ENCODE results near the gene EFHC1.

Gene EFHC1

DNA sequence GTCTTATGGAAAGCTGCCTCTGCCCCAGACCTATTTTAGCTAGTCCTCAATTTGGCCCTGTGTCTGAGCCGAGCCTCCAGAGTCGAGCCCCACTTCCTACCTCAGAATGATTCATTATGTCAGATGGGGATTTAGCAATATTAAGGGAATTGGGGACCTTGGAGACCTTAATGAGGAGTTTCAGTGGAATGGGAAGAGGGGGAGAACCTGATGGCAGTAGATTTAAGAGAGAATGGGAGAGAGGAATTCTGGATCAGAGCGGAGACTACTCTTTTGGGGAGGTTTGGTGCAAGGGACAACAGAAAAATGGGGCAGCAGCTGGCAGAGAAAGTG, 63.5 kb downstream of the EFHC1 start:
- no peaks in the 10 kb centered on the region for H3K4me1 ChIP-seq (ENCODE audit: control insufficient read depth, insufficient read depth, low read length)
- H3K36me3 ChIP-seq (ENCODE audit: control insufficient read depth, insufficient read depth, low read length), result no peaks in the 10 kb centered on the region
- H3K9ac ChIP-seq (ENCODE audit: low read length), result no peak overlapping the region
- no peak overlapping the region for H3K27ac ChIP-seq (ENCODE audit: low read depth, low read length)
- H3K4me3 ChIP-seq (ENCODE audit: low read length), result no peak overlapping the region
- no peaks in the 10 kb centered on the region for H3K27me3 ChIP-seq (ENCODE audit: control insufficient read depth, insufficient read depth, low read length)

DNA sequence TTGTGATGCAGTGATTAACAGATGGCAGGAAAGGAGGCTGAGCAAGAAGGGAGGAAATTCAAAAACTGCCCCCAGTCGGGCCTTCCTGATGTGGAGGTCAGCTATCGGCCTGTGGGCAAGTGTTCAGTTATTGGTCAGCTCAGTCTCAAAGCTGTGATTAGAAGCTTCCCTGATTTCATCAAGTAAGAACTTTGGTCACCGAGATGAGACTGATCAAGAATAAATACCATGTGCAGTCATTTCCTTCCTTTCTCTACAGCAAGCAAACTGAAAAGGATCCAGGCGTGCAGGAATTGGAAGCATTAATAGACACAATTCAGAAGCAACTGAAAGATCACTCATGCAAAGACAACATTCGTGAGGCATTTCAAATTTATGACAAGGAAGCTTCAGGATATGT, 69.7 kb downstream of the EFHC1 start:
- Histone ChIP-seq H3K27ac (ENCODE audit: low read depth, low read length) (no peak overlapping the region), H3K4me3 (ENCODE audit: low read length) (no peak overlapping the region), H3K9ac (ENCODE audit: low read length) (no peak overlapping the region)

DNA sequence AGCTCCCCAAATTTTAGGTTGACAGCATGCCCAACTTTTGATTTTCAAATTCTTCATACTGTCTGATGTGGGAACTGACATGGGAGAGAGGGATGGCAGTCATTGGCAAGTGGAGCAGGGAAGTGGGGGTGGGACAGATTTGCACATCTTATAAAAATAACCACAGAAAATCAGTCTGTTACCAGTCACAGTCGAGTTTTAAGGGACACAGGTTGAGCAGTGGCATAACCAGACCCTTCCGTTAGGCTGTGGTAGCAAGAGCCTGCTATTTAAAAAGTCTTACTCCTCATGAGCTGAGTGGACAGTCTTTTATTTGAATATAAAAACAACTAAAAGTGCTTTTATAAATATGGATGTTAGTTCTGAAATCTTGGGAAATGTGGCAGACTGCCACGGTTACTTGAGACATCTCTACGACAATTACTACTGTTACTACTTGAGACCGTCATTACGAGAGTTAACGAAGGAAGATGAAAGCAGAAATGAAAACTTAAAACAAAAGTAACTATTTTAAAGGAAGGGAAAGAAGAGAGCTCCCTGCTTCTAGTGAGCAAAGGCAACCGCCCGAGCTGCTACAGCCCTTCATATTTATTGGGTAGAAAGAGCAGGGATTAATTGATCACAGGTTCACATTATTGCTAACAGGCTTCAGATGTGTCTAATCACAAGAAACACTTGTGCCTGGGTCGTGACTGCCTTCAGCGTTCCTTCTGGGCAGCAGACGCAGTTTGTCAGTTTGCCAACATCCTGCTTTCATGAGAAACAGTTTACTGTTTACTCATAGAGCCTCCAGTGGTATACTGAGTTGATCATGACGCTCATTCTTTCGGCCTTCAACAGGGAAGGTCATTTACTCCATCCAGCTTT, 71.3 kb downstream of the EFHC1 start:
- H3K27ac ChIP-seq (ENCODE audit: low read depth, low read length), result no peak overlapping the region
- no peaks in the 10 kb centered on the region for H3K27me3 ChIP-seq (ENCODE audit: control insufficient read depth, insufficient read depth, low read length)
- no peaks in the 10 kb centered on the region for H3K36me3 ChIP-seq (ENCODE audit: control insufficient read depth, insufficient read depth, low read length)
- H3K9ac ChIP-seq (ENCODE audit: low read length), result no peak overlapping the region
- no peak overlapping the region for H3K4me3 ChIP-seq (ENCODE audit: low read length)
- no peaks in the 10 kb centered on the region for H3K4me1 ChIP-seq (ENCODE audit: control insufficient read depth, insufficient read depth, low read length)

More for the DNA sequence above, 69.7 kb downstream of the EFHC1 start:
- no peaks in the 10 kb centered on the region for H3K36me3 ChIP-seq (ENCODE audit: control insufficient read depth, insufficient read depth, low read length)
- no peaks in the 10 kb centered on the region for H3K27me3 ChIP-seq (ENCODE audit: control insufficient read depth, insufficient read depth, low read length)
- H3K4me1 ChIP-seq (ENCODE audit: control insufficient read depth, insufficient read depth, low read length), result no peaks in the 10 kb centered on the region

DNA sequence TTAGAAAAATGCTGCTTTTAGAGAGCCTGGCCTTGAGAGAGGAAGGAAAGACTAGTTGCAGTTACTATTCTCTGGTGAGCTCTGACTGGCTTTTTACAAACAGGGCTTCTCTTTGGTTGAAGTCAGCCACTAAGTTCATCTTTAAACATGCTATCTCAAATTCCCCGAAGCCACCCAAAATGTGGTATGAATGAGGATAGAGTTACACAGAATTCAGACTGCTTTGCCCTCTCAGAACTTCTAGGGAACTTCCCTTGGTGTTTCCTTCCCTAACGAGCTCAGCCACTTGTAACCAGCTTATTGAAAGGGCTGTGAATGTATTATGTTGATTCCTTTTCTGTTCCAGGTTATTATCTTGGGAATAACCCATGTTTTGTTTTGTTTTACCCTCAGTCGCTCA, 73.5 kb downstream of the EFHC1 start:
- H3K9ac ChIP-seq (ENCODE audit: low read length), result no peak overlapping the region
- no peak overlapping the region for H3K27ac ChIP-seq (ENCODE audit: low read depth, low read length)
- H3K4me3 ChIP-seq (ENCODE audit: low read length), result no peak overlapping the region
- peaks cover 6% of the 10 kb centered on the region for H3K4me1 ChIP-seq (ENCODE audit: control insufficient read depth, insufficient read depth, low read length)
- H3K36me3 ChIP-seq (ENCODE audit: control insufficient read depth, insufficient read depth, low read length), result no peaks in the 10 kb centered on the region
- no peaks in the 10 kb centered on the region for H3K27me3 ChIP-seq (ENCODE audit: control insufficient read depth, insufficient read depth, low read length)

DNA sequence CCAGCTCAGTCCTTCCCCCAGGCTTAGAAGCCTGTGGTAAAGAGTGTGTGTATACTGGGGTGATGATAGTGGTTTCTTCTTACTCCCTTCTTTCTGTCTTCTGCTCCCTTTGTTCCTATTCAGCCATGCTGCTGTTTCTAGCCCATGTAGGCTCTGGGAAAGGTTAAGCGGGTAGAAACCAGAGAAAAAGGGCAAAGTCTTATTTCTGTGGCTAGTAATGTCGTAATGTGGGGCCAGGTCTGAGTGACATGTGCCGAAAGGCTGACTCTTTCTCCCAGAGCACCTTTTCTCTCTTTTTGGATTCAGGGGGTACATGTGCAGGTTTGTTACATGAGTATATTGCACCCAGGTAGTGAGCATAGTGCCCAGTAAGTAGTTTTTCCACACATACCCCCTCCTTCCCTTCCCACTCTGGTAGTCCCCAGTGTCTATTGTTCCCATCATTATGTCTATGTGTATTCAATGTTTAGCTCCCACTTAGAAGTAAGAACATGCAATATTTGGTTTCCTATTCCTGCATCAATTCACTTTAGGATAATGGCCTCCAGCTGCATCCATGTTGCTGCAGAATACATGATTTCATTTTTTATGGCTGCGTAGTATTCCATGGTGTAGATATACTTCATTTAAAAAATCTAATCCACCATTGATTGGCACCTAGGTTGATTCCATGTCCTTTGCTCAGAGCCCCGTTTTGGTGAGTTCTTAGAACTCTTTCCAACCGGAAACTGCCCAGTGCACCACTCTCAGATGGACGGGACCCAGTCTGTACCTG, 74.3 kb downstream of the EFHC1 start:
- H3K9ac ChIP-seq (ENCODE audit: low read length), result no peak overlapping the region
- no peak overlapping the region for H3K27ac ChIP-seq (ENCODE audit: low read depth, low read length)
- H3K4me1 ChIP-seq (ENCODE audit: control insufficient read depth, insufficient read depth, low read length), result peaks cover 11% of the 10 kb centered on the region
- H3K36me3 ChIP-seq (ENCODE audit: control insufficient read depth, insufficient read depth, low read length), result no peaks in the 10 kb centered on the region
- no peaks in the 10 kb centered on the region for H3K27me3 ChIP-seq (ENCODE audit: control insufficient read depth, insufficient read depth, low read length)
- no peak overlapping the region for H3K4me3 ChIP-seq (ENCODE audit: low read length)

DNA sequence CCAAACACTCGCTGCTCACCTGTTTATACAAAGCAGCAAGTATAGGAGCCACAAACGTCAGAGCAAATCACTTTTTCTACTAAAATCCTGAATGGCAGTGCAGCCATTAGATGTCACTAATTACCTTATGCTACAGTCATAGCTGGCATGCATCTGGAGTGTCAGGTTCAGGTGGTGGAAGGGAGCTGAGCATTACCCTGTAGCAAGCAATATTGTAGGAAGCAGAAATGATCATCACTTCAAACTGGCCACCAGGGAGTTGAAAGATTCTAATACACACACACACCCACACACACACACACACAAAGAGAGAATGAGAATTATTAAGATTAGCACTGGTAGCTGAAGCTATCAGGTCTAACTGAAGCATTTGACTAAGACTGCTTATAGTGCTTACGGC, 75.8 kb downstream of the EFHC1 start:
- Histone ChIP-seq H3K4me1 (ENCODE audit: control insufficient read depth, insufficient read depth, low read length) (peaks cover 11% of the 10 kb centered on the region), H3K27me3 (ENCODE audit: control insufficient read depth, insufficient read depth, low read length) (no peaks in the 10 kb centered on the region), H3K9ac (ENCODE audit: low read length) (no peak overlapping the region), H3K27ac (ENCODE audit: low read depth, low read length) (no peak overlapping the region), H3K4me3 (ENCODE audit: low read length) (no peak overlapping the region), H3K36me3 (ENCODE audit: control insufficient read depth, insufficient read depth, low read length) (no peaks in the 10 kb centered on the region)

DNA sequence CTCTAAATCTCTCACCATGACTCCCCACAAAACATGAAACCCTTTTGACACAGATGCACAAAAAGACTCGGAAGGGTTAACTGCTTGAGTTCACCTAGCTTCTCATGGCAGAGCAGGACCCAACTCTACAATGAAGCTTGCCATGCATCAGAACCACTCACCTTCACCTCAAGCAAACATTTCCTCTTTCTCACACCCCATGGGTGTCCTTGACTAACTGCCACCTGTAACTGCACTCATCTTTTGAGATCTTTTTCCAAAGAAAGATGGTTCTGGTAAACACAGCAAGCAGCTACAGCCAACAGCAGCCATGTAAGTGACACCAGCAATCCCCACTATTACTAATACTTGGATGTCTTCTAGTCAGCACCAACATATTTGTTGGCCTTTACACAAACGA, 76.5 kb downstream of the EFHC1 start:
- Histone ChIP-seq H3K27me3 (ENCODE audit: control insufficient read depth, insufficient read depth, low read length) (no peaks in the 10 kb centered on the region), H3K27ac (ENCODE audit: low read depth, low read length) (no peak overlapping the region), H3K4me3 (ENCODE audit: low read length) (no peak overlapping the region), H3K4me1 (ENCODE audit: control insufficient read depth, insufficient read depth, low read length) (peaks cover 11% of the 10 kb centered on the region), H3K36me3 (ENCODE audit: control insufficient read depth, insufficient read depth, low read length) (no peaks in the 10 kb centered on the region), H3K9ac (ENCODE audit: low read length) (no peak overlapping the region)

DNA sequence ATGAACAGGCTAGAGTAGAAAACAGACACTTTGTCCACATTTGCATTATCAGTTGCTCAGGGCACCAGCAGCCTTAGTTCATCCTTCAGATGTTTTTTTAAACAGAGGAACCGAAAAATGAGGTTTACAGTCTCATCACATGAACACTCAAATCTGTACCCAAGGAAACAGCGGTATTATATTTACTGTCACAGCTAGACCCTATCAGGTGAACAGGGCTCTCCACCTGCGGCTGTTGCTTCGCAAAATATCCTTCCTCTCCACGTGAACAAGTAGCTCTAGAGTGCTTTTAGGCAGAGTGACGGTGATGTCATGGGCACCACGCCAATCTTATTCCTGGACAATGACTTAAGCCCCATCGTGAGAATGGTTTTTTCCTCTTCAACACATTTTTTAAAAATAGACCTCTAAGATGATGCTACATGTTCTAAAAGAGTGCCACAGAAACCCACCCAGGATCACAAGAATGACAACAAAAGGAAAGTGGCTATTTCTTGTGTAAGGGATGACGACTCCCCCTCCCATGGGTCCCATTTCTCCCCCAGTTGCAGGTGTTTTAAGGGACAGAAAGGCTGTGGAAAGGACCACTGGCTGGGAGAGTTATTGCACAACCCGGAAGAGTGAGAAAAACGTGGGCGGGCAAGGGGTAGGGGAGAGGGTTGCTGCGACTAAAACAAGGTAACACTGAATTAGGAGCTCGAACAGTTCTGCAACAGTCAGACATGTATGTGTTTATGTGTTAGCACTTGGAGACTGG, 77.7 kb downstream of the EFHC1 start:
- H3K27me3 ChIP-seq (ENCODE audit: control insufficient read depth, insufficient read depth, low read length), result no peaks in the 10 kb centered on the region
- H3K27ac ChIP-seq (ENCODE audit: low read depth, low read length), result no peak overlapping the region
- peaks cover 11% of the 10 kb centered on the region for H3K4me1 ChIP-seq (ENCODE audit: control insufficient read depth, insufficient read depth, low read length)
- H3K9ac ChIP-seq (ENCODE audit: low read length), result no peak overlapping the region
- no peak overlapping the region for H3K4me3 ChIP-seq (ENCODE audit: low read length)
- peaks cover 8% of the 10 kb centered on the region for H3K36me3 ChIP-seq (ENCODE audit: control insufficient read depth, insufficient read depth, low read length)

DNA sequence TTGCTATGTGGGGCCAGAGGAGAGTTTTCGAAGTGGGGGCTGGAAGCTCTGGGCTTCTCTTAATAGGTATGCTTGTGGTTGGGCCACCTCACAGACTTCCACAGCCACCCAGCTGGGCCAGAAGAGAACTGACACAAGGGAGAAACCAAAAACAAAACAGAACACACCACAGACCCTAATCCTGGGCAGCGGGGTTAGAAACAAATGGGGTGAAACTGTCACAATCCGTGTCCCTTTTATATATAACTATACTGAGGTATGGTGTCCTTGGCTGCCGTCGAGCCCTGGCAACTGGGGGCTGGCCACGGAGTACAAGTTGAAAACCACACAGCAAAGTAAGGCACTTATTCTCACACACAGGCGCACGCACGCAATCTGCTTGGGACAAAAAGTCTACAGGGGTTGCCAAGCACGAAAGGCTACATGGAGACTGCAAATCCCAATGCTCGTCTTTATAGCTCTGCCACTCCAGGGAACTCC, 78.4 kb downstream of the EFHC1 start:
- Histone ChIP-seq H3K27ac (ENCODE audit: low read depth, low read length) (no peak overlapping the region), H3K36me3 (ENCODE audit: control insufficient read depth, insufficient read depth, low read length) (peaks cover 10% of the 10 kb centered on the region), H3K4me3 (ENCODE audit: low read length) (no peak overlapping the region), H3K4me1 (ENCODE audit: control insufficient read depth, insufficient read depth, low read length) (peaks cover 14% of the 10 kb centered on the region), H3K9ac (ENCODE audit: low read length) (no peak overlapping the region), H3K27me3 (ENCODE audit: control insufficient read depth, insufficient read depth, low read length) (no peaks in the 10 kb centered on the region)

DNA sequence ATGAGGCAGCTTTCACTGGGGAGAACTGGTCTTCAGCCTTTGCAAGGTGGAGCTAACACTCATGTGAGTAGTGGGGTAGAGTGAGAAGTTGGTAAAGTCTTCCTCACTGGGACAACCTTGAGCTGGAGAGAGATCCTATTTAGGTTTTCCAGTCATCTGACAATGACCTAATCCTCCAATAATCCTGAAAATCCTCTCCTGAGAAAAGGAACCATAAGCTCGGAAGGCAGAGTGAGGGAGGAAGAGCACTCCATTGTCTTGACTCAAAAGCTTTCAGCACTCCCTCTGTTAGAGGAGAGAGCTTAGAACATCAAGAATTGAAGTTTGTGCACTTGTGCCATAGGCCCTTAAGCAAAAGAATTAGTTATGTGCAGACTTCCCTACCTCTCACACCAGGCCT, 78.9 kb downstream of the EFHC1 start:
- H3K36me3 ChIP-seq (ENCODE audit: control insufficient read depth, insufficient read depth, low read length), result peaks cover 10% of the 10 kb centered on the region
- peaks cover 18% of the 10 kb centered on the region for H3K4me1 ChIP-seq (ENCODE audit: control insufficient read depth, insufficient read depth, low read length)
- H3K9ac ChIP-seq (ENCODE audit: low read length), result no peak overlapping the region
- no peaks in the 10 kb centered on the region for H3K27me3 ChIP-seq (ENCODE audit: control insufficient read depth, insufficient read depth, low read length)
- no peak overlapping the region for H3K4me3 ChIP-seq (ENCODE audit: low read length)
- H3K27ac ChIP-seq (ENCODE audit: low read depth, low read length), result no peak overlapping the region

DNA sequence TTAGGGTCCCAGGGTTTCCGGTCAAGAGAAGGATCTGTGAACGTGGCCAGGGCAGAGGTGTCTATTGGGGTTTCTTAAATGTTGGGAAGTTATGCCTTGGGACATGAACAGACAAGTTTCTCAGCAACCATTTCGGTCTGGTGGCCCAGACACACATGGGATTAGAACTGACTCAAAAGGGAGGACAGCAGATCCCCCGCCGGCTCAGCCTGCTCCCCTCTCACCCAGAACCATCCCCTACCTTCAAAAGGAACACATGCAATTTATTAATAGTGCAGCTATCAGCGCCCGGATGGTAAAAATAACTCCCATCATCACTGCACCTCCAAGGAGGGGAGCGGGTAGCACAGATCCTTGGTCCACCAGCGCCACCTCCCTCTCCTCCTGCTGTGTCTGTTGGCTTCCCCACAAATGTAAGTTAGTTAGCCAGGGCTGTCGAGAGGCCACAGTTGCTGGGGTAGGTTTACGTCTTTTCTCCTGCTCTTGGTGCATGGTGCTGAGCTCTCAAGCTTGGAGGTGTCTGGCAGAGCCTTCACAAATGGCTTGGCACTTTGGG, 79.6 kb downstream of the EFHC1 start:
- H3K27me3 ChIP-seq (ENCODE audit: control insufficient read depth, insufficient read depth, low read length), result no peaks in the 10 kb centered on the region
- H3K27ac ChIP-seq (ENCODE audit: low read depth, low read length), result no peak overlapping the region
- H3K9ac ChIP-seq (ENCODE audit: low read length), result no peak overlapping the region
- H3K4me1 ChIP-seq (ENCODE audit: control insufficient read depth, insufficient read depth, low read length), result peaks cover 24% of the 10 kb centered on the region
- H3K36me3 ChIP-seq (ENCODE audit: control insufficient read depth, insufficient read depth, low read length), result peaks cover 10% of the 10 kb centered on the region
- H3K4me3 ChIP-seq (ENCODE audit: low read length), result no peak overlapping the region
